ENCODE data around the gene CCDC50.

Gene CCDC50

DNA sequence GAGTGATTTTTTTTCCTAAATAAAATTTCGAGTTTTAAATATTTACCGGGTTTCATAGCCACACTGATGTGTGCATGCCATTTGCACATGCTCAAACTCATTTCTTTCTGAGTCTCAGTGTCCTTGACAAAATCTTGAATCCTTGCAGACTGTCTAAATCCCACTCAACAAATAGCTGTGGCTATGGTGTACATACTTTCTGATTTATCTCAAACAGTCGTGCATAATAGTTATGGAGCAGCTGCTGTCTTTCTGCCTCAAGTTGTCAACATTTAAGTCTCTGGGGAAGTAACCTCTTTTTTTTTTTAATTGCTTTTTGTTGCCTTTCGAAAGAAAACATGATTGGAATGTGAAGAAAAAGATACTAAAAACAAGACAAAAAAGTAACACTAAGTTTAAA is 53.9 kb downstream of the CCDC50 start:
- no peak for DNase-seq

DNA sequence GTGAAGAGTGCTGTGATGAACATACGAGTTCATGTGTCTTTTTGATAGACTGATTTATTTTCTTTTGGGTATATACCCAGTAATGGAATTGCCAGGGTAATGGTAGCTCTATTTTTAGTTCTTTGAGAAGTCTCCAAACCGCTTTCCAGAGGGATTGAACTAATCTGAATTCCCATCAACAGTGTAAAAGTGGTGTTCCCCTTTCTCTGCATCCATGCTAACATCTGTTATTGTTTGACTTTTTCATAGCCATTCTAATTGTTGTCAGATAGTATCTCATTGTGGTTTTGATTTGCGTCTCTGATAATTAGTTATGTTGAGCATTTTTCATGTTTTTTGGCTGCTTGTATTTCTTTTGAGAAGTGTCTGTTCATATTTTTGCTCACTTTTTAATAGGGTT is 55.9 kb downstream of the CCDC50 start:
- no peak for DNase-seq

DNA sequence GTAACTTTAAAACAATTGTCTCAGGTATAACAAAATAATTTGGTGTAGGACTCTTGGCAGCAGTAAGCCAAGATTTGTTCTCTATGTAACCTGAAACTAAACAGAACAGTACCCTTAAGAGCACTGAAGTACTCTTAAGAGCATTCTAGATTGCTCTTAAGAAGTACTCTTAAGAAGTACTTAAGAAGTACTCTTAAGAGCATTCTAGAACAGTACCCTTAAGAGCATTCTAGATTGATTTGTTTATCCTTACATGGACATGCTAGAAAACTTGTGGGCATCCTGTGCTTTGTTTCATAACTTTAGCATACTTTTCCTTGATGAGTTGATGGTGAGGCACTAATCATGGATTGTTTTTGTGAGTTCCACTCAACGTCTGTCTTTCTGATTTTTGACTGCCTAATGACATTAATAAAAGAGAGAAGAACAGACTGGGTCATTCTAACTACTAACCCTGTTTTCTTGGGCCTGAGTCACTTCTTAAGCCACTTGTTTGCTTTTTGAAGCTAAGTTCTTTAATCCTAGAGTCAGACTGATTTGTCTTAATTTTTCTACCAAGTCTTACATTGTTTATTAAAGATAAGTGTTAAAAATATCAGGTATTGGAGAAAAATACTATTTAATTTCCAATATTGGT is 58.4 kb downstream of the CCDC50 start:
- no peak for DNase-seq

DNA sequence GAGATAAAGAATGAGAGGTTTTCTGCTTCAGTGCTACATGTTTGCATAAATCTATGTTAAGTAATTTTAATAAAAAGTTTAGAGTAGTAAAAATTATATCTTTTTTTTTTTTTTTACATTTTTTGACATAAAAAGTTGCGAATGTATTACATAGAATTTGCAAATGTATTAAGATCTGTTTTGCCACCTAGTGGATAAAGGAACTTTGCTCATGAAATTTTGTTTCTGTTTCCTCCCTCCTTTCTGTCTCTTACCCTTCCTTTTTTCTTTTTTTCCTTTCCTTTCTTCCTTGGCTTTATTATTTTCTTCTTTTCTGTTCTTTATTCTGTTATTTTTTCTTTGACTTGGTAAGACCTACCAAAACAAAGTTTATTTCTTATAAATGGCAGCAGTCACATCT is 59.6 kb downstream of the CCDC50 start:
- DNase-seq: no peak

DNA sequence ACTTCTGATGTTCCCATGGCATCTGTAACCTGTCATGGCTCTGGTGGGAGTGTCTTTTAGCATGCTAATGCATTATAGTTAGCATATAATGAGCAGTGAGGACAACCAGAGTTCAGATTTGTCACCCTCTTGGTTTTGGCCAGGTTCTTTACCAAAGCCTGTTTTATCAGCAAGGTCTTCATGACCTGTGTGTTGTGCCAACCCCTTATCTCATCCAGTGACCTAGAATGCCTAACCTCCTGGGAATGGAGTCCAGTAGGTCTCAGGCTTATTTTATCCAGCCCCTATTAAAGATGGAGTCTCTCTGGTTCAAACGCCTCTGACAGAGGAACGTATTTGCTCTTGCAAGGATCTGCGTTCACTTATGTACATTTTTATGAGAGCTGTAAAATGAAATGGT is 61.4 kb downstream of the CCDC50 start:
- DNase-seq: no peak

DNA sequence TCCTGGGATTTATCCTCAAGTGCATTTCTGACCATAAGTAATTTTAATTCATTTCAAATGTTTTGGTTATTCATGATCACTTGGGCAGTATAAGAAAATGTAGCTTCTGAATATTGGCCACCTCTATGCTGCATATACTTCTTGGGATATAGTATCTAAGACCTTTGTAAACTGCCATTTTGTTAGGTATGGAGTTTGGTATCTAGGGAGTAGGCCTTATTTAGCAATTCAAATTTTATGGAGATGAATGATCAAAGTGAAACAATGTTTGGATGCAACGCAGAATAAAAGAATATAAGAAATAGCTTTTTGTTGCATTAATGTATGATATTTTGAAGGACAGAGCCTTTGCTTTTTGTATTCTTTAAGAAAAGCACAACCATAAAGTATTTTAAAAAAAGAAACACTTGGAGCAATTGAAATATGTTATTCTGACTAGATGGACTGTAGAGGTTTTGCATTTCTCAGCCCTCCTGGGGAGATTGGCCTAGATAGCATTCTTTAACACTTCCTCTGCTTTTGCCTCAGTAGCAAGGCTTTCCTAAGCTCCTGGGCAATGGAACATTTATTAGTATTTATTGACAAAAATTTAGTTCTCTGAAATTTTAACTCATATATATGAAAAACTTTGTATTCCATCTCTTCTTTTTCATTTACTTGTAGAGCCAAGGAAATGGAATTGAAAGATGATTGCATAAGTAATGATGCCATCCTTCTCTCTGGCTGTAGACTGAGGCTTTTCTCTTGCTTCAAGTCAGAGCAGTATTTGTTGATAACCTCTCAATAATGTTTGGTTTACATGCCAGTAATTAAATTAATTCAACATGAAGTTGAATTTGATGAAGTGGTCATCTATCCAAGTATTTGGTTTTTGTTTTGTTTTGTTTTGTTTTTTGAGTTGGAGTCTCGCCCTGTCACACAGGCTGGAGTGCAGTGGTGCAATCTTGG is 62.9 kb downstream of the CCDC50 start:
- no peak for DNase-seq

DNA sequence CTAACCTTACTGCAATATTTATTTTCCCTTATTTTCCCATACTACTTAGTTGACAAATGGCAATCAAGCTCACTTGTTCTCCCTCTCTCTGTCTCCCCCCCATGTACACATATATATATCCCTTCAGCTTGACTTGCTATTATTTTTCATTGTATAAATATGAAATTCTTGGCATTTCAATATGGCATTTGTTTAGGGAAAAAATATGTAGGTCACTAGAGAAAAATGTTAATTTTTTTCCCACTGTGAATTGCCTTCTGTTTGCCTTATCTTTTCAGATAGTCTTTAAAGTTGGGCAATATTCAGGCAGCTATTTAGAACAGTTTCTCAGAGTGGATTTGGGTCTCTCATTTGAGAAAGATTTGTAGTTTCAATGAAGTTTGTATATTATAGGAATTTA is 64.0 kb downstream of the CCDC50 start:
- no peak for DNase-seq

DNA sequence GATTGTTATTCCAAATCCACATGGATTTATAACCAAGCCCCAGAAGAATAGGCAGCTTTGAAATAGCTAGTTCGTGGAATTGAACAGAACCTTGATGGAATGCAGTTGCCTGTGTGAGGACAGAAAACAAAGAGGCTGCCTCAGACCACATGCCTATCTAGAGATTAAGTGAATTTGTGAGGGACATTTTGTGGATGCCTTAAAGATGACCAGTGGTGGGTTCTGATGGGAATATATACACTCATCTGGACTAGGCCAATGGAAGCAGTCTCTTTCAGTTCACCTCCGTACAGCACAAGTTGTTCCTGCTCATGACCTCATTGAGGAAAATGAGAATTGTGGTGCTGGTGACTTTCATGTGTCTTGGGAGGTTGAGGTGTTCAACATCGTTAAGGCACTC is 68.6 kb downstream of the CCDC50 start:
- DNase-seq: no peak

DNA sequence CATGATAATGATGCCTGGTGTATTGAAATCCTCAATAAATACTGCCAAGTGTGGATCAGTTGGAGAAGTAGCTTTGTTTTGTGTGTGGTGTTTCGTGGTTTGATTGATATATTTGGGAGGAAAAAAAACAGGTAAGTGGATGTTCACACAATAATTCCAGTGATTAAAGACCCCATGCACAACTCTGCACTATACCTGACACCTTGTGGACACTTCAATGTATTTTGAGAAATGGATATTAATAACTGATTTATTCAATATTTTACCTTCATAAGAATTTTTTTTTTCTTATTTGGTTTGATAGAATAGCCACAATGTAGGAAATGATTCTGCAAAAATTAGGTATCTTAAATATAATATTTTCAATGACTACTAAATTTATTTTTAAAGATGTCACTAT is 69.4 kb downstream of the CCDC50 start:
- no peak for DNase-seq

DNA sequence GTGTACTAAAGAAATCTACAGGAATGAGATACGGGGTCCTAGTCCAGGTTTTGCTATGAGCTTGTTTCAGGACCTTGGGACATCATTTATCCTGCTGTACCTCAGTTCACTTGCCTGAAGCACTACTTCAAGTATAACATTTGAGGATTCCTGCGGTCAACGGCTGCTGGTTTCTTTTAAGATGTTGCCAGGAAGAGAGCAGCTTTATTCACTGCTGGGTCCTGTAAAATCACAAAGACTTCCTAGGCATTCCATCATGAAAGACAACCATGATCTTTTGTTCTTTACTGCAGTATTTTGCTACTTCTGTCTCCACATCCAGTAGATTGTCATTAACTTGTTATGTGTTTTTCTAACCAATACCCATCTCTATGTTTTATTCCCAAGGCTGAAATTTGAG is 70.7 kb downstream of the CCDC50 start:
- no peak for DNase-seq

DNA sequence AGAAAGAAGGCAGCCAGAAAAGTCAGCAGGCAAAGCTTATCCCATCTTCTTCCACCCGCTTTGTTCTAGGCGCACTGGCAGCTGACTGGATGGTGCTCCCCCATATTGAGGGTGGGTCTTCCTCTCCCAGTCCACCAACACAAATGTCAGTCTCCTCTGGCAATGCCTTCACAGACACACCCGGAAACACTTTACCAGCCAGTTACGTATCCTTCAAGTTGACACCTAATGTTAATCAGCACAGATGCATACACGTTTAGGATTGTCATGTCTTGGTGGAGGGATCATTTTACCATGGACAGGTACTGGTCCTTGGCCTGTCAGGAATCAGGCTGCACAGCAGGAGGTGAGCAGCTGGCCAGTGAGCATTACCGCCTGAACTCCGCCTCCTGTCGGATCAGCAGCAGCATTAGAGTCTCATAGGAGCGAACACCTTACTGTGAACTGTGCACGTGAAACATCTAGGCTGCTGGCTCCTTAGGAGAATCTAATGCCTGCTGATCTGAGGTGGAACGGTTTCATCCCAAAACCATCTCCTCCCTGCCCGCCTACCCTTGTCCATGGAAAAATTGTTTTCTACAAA is 72.7 kb downstream of the CCDC50 start:
- DNase-seq: no peak

DNA sequence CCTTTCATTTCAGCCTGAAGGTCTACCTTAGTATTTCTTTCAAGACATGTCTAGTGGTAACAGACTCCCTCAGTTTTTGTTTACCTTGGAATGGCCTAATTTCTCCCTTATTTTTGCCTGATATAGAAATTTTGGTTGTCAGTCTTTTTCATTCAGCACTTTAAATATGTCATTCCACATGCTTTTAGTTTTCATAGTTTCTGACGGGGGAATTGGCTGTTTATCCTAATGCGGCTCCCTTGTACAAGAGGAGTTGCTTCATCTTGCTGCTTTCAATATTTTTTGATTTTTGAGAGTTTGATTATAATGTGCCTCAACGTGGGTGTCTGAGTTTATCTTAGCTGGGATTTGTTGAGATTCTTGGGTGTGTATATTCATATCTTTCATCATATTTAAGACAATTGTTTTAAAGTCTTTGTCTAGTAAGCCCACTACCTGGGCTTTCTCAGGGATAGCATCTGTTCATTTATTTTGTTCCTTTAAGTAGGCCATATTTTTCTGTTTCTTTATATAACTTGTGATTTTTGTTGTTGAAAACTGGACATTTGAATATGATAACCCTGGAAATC is 80.7 kb downstream of the CCDC50 start:
- DNase-seq: no peak

DNA sequence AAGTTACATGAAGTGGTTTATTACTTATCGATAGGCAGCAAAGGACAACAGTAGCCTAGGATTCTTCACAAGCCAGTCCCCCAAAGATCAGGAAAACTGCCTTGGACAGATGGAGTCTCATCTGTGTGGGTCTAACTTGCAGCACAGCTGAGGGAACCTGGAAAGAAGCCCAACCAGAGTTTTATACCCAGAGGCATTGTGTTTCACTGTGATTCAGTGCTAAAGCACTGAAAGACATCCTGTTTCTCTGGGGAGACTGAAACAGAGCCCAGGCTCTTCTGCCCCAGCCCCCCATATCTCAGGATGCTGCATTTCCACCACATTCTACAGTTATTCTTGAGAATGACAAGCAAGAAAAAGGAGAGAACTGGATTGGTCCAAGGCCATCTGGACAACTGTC is 83.6 kb downstream of the CCDC50 start:
- DNase-seq: no peak

DNA sequence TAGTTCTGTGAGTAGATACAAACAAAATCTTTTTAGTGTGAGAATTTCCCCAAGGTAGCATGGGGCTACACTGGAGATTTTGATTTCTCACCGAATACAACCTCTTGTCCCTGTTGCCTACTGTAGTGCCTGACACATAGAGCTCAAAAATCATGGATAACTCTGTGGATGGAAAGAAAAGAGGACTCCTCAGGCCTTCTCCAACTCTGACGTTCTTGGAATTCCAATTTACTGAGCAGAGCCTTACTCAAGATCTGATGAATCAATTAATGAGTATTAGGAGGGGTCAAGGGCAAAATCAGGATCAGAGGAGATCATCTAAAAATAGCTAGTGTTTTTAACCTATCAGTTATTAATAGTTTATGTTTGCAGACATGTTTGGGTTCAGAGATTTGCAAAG is 85.1 kb downstream of the CCDC50 start:
- no peak for DNase-seq

DNA sequence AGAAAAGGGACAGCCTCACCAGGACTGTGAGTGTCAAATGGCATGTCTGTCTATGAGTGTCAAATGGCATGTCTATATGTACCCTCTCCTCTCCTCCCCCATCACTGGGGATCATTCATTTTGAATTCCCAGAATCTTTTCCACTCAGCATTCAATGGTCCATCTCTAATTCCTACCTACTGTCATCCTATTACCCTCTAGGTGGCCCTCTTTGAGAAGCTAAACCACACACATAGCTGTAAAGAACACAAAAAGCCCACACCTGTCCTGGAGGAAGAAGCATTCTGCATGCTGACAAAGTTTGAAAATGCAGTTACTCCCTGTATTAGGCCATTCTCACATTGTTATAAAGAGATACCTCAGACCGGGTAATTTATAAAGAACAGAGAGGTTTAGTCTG is 85.5 kb downstream of the CCDC50 start:
- DNase-seq: no peak

DNA sequence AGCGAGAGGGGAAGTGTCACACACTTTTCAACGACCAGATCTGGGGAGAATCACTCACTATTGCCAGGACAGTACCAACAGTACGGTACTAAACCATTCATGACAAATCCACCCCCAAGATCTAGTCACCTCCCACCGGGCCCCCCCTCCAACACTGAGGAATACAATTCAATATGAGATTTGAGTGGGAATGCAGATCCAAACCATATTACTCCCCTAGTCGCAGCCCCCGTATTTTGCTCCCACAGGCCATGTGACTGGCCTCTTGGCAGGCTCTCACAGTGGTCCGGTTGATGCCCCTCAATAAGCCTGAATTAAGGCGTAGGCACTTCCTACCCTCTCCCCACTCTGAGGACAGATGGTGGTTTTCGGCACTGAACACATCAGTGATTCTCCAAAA is 86.4 kb downstream of the CCDC50 start:
- DNase-seq: no peak

DNA sequence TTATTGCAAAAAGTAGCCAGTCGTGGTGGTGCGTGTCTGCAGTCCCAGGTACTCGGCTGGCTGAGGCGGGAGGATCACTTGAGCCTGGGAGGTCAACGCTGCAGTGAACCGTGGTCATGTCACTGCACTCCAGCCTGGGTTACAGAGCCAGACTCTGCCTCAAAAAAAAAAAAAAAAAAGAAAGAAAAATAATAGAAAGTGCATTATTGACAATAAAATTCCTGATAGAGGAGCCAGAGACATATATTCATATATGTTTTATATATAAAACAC is 88.2 kb downstream of the CCDC50 start:
- no peak for DNase-seq

DNA sequence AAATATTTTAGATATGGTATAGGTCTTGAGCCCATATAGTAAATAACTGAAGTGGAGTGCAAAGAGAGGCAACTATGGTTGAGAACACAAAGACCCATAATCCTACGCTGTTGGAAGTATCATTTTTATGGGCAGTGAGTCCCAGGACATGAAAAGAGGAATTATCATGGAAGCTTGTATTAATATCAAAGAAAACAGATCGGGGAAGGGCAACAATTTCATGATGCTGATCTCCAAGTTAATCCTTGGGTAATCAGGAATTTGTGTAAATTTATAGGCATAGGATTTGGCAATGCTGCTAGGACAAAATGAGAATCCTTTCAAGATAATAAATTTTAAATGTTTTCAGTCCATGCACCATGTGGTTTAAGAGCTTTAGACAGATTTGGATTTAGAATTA is 91.6 kb downstream of the CCDC50 start:
- DNase-seq: no peak

DNA sequence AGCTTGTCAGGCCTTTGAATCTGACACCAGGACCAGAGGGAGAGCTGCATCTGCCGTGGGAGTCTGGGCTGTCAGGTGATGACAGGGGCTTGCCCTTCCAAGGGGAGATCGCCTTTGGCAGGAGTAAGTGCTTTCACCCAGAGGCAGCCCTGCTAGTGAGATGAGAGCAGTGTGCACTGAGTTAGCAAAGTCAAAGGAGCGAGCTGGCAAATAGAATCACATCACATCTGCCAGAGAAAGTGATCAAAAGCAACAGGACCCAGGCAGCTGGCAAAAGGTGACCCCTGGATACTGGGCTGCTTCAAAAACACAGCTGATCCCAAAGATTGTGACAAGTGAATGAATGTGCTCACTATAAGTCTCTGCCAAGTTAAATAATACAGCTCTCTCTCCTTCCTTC is 95.7 kb downstream of the CCDC50 start:
- no peak for DNase-seq

DNA sequence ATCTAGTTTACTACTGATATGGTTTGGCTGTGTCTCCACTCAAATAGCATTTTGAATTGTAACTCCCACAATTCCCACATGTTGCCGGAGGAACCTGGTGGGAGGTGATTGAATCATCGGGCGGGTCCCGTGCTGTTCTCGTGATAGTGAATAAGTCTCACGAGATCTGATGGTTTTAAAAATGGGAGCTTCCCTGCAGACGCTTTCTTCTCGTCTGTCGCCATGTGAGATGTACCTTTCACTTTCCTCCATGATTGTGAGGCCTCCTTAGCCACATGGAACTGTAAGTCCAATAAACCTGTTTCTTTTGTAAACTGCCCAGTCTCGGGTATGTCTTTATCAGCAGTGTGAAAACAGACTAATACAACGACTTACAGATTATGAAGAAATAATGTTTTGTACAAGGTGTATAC is 96.1 kb downstream of the CCDC50 start:
- DNase-seq: no peak

DNA sequence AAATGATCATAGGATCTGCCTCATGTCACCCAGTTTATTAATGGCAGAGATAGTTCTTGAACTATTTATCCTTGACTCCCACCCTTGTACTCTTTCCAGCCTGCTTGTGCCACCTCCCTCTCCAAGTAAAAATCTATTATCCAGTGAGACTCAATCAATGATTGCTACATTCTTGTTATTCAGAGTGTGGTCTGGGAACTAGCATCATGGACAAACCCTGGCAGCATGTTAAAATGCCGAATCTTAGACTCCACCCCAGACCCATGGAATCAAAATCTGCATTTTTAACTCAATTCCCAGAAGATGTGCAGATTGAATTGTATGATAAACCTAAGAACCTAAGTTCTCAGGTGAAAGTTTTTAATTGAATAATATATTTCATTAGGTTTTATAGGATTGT is 97.1 kb downstream of the CCDC50 start:
- no peak for DNase-seq

DNA sequence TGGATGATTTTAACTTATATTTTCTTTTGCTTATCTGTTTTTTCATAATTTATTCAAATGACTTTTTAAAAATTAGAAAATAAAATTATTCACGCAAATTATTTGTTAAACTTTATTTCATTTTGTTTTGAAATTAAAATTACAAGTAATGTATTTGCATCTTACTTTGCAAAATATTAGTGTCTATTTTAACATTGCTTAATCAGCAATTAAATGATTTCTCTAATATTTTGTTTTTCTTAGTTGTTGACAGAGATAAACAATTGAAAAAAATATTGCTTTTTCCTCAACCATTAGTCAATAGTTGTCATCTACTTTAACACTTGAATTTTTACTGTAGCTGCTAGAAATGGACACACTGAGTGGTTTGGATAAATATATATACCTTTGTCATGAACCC is 99.0 kb downstream of the CCDC50 start:
- no peak for DNase-seq

DNA sequence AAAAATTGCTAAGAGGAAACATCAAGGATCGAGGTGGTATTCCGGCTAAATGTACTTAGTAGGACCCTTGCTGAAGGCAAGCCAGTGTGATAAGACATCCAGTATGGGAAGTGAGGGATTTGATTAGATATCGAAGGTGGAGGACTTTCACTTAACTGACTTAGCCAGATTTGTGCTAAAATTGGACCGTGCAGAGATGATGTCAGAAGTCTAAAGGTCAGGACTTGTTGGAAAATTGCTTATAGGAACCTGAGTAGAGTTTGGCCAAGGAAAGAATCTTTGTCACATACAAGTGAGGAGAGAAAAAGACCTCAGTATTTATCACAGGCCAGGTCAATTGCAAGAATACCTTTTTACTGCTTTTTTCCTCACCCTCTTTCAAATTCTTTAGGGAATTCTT is 100.9 kb downstream of the CCDC50 start:
- no peak for DNase-seq

DNA sequence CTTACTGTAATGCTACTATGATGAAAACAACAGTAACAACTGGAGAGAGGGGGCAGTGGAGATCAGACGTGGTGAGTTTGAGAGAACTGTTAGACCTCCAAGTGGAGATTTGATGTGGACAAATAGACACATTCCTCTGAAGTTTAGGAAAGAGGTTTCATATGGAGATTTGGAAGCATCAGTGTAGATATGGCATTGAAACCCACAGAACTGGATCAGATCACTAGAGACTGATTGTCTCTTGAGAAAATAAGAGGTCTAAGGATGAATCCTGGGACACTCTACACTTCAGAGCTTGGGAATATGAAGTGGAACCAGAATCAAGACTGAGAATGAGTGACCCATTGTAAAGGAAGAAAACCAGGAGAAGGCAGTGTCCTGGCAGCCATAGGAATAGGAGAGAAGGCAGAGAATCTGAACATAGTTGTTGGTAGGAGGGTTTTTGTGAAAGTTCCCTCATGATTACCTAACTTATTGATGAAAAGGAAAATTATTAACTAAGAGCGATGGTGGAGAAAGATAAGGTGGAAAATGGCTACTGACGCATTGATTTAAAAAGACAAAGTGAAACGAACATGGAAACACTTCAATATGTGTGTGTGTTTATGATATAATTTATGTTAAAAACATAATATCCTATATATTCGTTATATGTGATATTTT is 102.1 kb downstream of the CCDC50 start:
- DNase-seq: no peak

All from activated T-cell treated with anti-CD3 and anti-CD28 coated beads, Interleukin-2, amount 50 U/mL, for 1 hour (primary cell).